GM18867 (cell line): ENCODE data around the gene PIP4K2C.

ENCODE experiments used
- ATAC-seq: cut with Tn5 transposase; IDR thresholded peaks from one replicate; pipeline ENCODE4 v1.9.1; 2021; ENCODE audit warnings: mild to moderate bottlenecking, moderate library complexity; ENCODE audit not compliant: unreplicated experiment

Gene PIP4K2C

GRCh38 chr12:57590864-57591781, at the start of gene PIP4K2C:
PIP4K2C (plus strand) TSS chr12:57591192; CDS start chr12:57591290, 98 bp downstream.
- peak; percentile 94 for ATAC-seq

- ATAC-seq, result no peak
Observed at GRCh38 chr12:57541717-57542116, 49.3 kb upstream of the PIP4K2C start.

GRCh38 chr12:57543581-57543980, 47.4 kb upstream of the PIP4K2C start:
- ATAC-seq, result no peak

GRCh38 chr12:57545809-57546437, 45.1 kb upstream of the PIP4K2C start:
- ATAC-seq, result no peak

- ATAC-seq, result peak; percentile 97
Observed at GRCh38 chr12:57546438-57547287, 44.3 kb upstream of the PIP4K2C start, which contains the start of gene DCTN2. DCTN2 (minus strand) TSS chr12:57547192; CDS start chr12:57547063, 129 bp downstream.

GRCh38 chr12:57547288-57548012, 43.5 kb upstream of the PIP4K2C start:
- no peak for ATAC-seq

GRCh38 chr12:57548013-57548315, 43.0 kb upstream of the PIP4K2C start:
- ATAC-seq, result no peak

GRCh38 chr12:57548488-57548887, 42.5 kb upstream of the PIP4K2C start:
- no peak for ATAC-seq

DNA sequence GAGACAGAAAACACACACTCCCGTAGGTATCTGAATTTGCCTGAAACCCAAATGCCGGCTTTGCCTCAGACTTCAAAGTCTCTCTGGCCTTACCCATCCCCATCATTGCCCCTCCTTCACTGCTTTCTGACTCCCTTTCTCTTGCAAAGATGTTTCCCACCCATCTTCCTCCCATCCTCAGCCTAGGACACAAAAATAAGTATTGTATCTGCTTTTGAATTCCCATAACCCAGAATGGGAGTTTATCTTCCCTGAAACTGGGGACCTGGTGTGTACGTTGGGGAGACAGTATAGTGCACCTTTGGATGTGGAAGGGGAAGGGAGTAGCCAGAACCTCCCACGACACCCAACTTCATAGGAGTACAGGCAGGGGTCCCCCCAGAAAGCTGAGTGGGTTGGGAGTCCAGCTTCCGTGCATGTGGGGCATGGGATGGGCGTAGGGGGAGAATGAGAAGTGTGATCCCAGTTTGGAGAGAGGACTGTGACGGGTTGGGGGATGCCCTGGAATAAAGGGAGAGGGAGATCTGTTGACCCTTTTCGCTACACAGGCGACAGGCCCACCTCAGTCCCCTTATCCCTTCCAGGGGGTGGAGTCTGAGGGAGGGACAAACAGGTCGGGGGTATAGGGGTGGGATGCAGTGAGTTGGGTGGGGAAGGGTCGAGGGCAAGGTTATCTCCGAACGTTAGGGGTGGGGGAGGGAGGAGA, 41.6 kb upstream of the PIP4K2C start:
- ATAC-seq, result no peak

DNA sequence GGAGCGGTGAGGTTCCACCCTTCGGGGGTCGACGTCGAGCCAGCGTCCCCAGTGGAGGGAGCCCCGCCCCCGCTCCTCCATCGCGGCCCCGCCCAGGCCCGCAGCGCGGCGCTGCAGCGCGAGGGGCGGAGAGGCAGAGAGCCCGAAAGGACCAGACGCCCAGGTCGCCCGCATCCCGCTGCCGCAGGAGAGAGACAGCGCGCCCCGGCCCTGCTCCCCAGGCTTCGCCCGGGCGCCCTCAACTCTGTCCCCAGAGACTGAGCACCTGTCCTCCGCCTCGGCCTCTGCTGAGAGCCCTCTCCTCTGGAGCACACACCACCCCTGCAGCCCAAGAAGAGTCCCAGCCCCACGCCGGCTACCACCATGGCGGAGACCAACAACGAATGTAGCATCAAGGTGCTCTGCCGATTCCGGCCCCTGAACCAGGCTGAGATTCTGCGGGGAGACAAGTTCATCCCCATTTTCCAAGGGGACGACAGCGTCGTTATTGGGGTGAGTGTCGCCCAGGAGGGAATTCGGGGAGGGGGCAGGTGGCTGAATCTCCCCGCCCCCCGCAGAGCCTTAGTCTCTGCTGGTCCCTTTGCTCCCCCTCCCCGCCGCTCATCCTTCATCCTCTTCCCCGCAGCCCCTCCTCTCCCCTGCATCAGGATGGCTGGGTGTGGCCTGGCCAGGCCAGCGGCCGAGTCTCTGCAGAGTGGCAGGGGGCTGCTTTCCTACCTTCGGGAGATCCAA, 40.9 kb upstream of the PIP4K2C start, which contains the start of gene KIF5A:
KIF5A (plus strand) TSS at position 136 of the 732 bp plus-strand sequence; CDS start at position 364, 228 bp downstream.
- no peak for ATAC-seq

- ATAC-seq, result no peak
Observed at GRCh38 chr12:57550641-57551549, 40.1 kb upstream of the PIP4K2C start.

- no peak for ATAC-seq
Observed at GRCh38 chr12:57551637-57552305, 39.2 kb upstream of the PIP4K2C start.

- ATAC-seq, result no peak
Observed at GRCh38 chr12:57552306-57552651, 38.7 kb upstream of the PIP4K2C start.

DNA sequence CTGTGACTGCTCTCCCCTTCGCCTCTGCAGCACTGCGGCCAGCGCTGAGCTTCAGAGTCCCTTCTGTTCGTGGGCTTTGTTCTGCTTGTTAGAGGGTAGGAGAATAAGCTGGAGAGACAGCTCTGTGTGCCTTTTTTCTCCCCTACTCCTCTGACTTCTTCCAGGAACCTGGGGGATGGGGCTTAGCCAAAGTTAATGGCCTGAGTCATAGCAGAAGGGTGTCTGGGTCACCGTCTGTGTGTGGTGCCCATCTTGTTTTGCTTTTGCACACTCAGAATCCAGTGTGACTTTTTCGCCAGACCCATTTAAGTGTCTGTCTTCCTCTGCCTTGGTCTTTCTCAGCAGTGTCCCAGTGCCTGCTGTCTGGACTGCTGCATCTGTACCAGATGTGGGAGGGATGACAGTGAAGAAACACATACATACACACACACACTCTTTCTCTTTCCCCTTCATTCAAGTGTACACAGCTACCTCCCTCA, 38.1 kb upstream of the PIP4K2C start:
- no peak for ATAC-seq

- no peak for ATAC-seq
Observed at GRCh38 chr12:57553343-57554202, 37.4 kb upstream of the PIP4K2C start.

GRCh38 chr12:57554453-57554852, 36.5 kb upstream of the PIP4K2C start:
- ATAC-seq, result no peak

DNA sequence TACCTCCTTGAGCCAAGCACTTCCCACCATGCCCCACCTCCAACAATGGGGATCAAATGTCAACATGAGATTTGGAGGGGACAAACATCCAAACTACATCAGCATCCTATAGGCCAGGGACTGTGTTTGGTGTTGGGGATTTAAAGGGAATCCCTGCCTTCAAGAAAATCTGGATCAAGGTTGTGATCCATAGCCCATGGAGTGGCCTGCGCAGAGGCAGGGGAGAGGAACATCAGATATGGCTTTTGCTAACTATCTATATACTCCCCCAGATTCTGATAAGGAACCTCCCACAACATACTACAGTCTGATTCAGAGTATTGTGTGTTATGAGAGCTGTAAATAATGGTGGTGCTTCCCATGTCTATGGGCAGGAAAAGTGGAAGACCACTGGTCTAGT, 36.1 kb upstream of the PIP4K2C start:
- no peak for ATAC-seq
